Aorta (tissue), 5 donors: ENCODE results near the gene CATSPER3. TPM values are rescaled to one million over a fixed set of nuclear protein-coding genes. Genes with fewer than 3 reads are reported as not detected.

Experiments
- ATAC-seq: fragments of 200-7000 bp; cut with Tn5 transposase; one replicate; pipeline ENCODE4 v1.9.1; 2022; ENCODE audit warnings: moderate library complexity; ENCODE audit not compliant: low FRiP score
- DNase-seq, 2 donors: peaks; one replicate each; pipeline ENCODE4 v3.0.0-alpha.2; 2020
- H3K27ac ChIP-seq, 2 donors: one replicate each; pipeline ENCODE4 v1.5.1; 2013; ENCODE audit warnings: low read length in 2 of 2, mild to moderate bottlenecking in 2 of 2, moderate library complexity in 2 of 2, control low read depth in 1 of 2, inconsistent platforms in 1 of 2, low read depth in 1 of 2
- H3K27me3 ChIP-seq, 2 donors: one replicate each; pipeline ENCODE4 v1.6.1; 2013; ENCODE audit warnings: control low read depth in 1 of 2, low read length in 1 of 2, mild to moderate bottlenecking in 1 of 2, moderate library complexity in 1 of 2; ENCODE audit not compliant: insufficient read depth in 2 of 2, control insufficient read depth in 1 of 2
- H3K36me3 ChIP-seq, 2 donors: one replicate each; pipeline ENCODE4 v1.6.1; 2013; ENCODE audit warnings: control low read depth in 1 of 2, low read length in 1 of 2, mild to moderate bottlenecking in 1 of 2; ENCODE audit not compliant: insufficient read depth in 2 of 2, control insufficient read depth in 1 of 2
- H3K4me1 ChIP-seq, 2 donors: one replicate each; pipeline ENCODE4 v1.6.1; 2013; ENCODE audit warnings: low read length in 2 of 2, control low read depth in 1 of 2, mild to moderate bottlenecking in 1 of 2, moderate library complexity in 1 of 2; ENCODE audit not compliant: insufficient read depth in 2 of 2, control insufficient read depth in 1 of 2
- H3K4me3 ChIP-seq, 2 donors: one replicate each; pipeline ENCODE4 v1.5.1; 2013; ENCODE audit warnings: low read length in 2 of 2, control low read depth in 1 of 2, mild to moderate bottlenecking in 1 of 2
- H3K9me3 ChIP-seq: one replicate; pipeline ENCODE4 v1.6.1; 2013; ENCODE audit warnings: mild to moderate bottlenecking, low read length; ENCODE audit not compliant: control insufficient read depth
- WGBS, 2 donors: extraction: QIAGEN DNeasy Blood & Tissue Kit; methylation state at CpG; one replicate each; pipeline ENCODE4 v1.1.7; 2013; 5-methylcytosine and 5-hydroxymethylcytosine counted together
- intact Hi-C, 2 donors: fragments of 100-400 bp; cut with DNase I; formaldehyde crosslinking; loops; one replicate each; pipeline versions ENCODE4 v1.14.2 to v1.15.0; 2022
- polyA plus RNA-seq, 2 donors: library from polyadenylated mRNA; stranded (reverse); fragments of 200-250 nt; gene quantifications; one replicate each; pipeline ENCODE4 v1.2.3, GENCODE V29; 2013
- total RNA-seq, 2 donors: library from RNA; stranded (reverse); fragmentation: NEBNext Ultra II Directional; extraction: Animal tissue kit (Norgen Biotek cat#: 25700); gene quantifications; one replicate each; pipeline ENCODE4 v1.2.1, GENCODE V29; 2021
- donor health status: healthy with polysubstance abuse.
- donor health status: Bipolar disorder and iron deficiency.
- donor health status: DM: no; HTN: no; CAD: no.
- donor health status: DM: no; HTN: no; CAD: no.
- donor health status: DM: yes; HTN: yes; CAD: no.

The CATSPER3 gene
- total and polyA plus RNA-seq, 4 donors, result 0.29 to 1.3 (median 0.63) TPM

GRCh38 chr5:135033901-135034235 is 66.2 kb downstream of the CATSPER3 start, which contains the start of gene PITX1:
Gene PITX1, minus strand, starts transcription at chr5:135034228. Its CDS starts 347 bp downstream, at chr5:135033881.
- Histone ChIP-seq H3K4me1 (no peaks in the 10 kb centered on the region), H3K9me3 (no peaks in the 10 kb centered on the region), H3K27me3 (no peaks in the 10 kb centered on the region), H3K36me3 (no peaks in the 10 kb centered on the region), H3K4me3 (peak within 1 kb of the TSS; percentile 50 to 53), H3K27ac (no peak within 1 kb of the TSS)
- intact Hi-C loops, result no loop called here
- ATAC-seq (no peak), DNase-seq (no peak)
- 0 to 1% methylated on average over 7 to 49 of the region's 49 CpGs for WGBS, 2 donors

GRCh38 chr5:135034236-135034962 is 66.7 kb downstream of the CATSPER3 start:
- Histone ChIP-seq H3K36me3 (no peaks in the 10 kb centered on the region), H3K4me3 (peak overlapping the region; percentile 50 to 53), H3K27me3 (no peaks in the 10 kb centered on the region), H3K27ac (no peak overlapping the region), H3K9me3 (no peaks in the 10 kb centered on the region), H3K4me1 (no peaks in the 10 kb centered on the region)
- intact Hi-C loops, result no loop called here
- no peak for ATAC-seq
- WGBS, 2 donors, result 31 to 42% methylated on average over 41 to 63 of the region's 65 CpGs
- peak in 1 of 2 donors; percentile 83 for DNase-seq

GRCh38 chr5:135034963-135035677 is 67.4 kb downstream of the CATSPER3 start:
- Histone ChIP-seq H3K36me3 (no peaks in the 10 kb centered on the region), H3K27me3 (no peaks in the 10 kb centered on the region), H3K9me3 (no peaks in the 10 kb centered on the region), H3K4me1 (no peaks in the 10 kb centered on the region), H3K4me3 (no peak overlapping the region), H3K27ac (no peak overlapping the region)
- intact Hi-C loops, result no loop called here
- ATAC-seq, result no peak
- 89% methylated on average over 13 to 14 of the region's 14 CpGs for WGBS, 2 donors
- DNase-seq, result peak in 1 of 2 donors; percentile 69

DNA sequence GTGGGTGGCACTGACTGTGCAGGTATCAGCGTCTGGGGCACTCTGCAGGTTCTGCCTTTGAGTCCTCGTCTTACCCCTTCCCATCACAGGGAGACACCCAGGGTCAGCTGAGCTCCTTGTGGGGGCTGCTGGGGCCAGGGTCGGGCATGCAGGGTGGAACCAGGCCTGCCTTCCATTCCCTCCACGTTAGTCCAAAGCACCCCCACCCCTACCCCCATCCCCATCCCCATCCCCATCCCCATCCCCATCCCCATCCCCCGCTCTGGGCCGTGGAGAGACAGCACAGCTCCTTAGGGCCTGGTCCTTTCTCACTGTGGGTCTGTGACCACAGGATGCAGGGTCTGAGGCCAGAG is 67.9 kb downstream of the CATSPER3 start:
- DNase-seq (peak in 1 of 2 donors; percentile 30), ATAC-seq (no peak)
- Histone ChIP-seq H3K36me3 (no peaks in the 10 kb centered on the region), H3K27ac (no peak overlapping the region), H3K27me3 (no peaks in the 10 kb centered on the region), H3K4me1 (no peaks in the 10 kb centered on the region), H3K9me3 (no peaks in the 10 kb centered on the region), H3K4me3 (no peak overlapping the region)
- intact Hi-C loops, result no loop called here
- WGBS, 2 donors, result 86 to 96% methylated on average over 6 of the region's 6 CpGs

DNA sequence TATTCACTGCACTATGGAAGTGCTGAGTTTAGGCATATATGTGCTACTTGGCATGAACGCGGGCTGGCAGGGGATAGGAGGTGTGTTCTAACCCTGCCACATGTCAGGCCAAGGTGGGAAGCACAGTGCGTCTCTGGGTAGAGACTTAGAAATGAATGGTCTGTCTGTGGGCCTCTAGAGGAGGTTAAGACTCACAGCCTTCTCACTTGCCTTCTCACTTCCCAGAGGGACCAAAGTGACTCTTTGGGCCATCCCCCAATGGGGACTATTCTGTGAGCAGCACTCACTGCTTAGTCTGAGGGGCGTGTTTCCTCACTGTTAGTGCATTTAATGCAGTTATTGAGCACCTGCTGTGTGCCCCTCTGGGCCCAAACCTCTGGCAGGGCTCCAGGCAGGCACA is 68.7 kb downstream of the CATSPER3 start:
- Histone ChIP-seq H3K9me3 (no peaks in the 10 kb centered on the region), H3K4me3 (no peak overlapping the region), H3K27me3 (no peaks in the 10 kb centered on the region), H3K36me3 (no peaks in the 10 kb centered on the region), H3K27ac (no peak overlapping the region), H3K4me1 (no peaks in the 10 kb centered on the region)
- intact Hi-C loops, result no loop called here
- peak in 1 of 2 donors; percentile 22 for DNase-seq
- 93 to 96% methylated on average over 4 of the region's 4 CpGs for WGBS, 2 donors
- ATAC-seq, result no peak

- DNase-seq (peak in 1 of 2 donors; percentile 31), ATAC-seq (no peak)
- no peaks in the 10 kb centered on the region for H3K36me3 ChIP-seq
- H3K27me3 ChIP-seq, result no peaks in the 10 kb centered on the region
- no peak overlapping the region for H3K27ac ChIP-seq
- H3K4me1 ChIP-seq, result no peaks in the 10 kb centered on the region
- H3K9me3 ChIP-seq, result no peaks in the 10 kb centered on the region
- intact Hi-C loops, result no loop called here
- WGBS, 2 donors, result 52 to 59% methylated on average over 11 of the region's 11 CpGs
- no peak overlapping the region for H3K4me3 ChIP-seq
These were observed 70.0 kb downstream of the CATSPER3 start for GRCh38 chr5:135037519-135038204.

GRCh38 chr5:135038205-135038812 is 70.6 kb downstream of the CATSPER3 start:
- 36 to 40% methylated on average over 20 of the region's 20 CpGs for WGBS, 2 donors
- intact Hi-C loops, result no loop called here
- no peaks in the 10 kb centered on the region for H3K4me1 ChIP-seq
- DNase-seq, result peak in 1 of 2 donors; percentile 30
- H3K9me3 ChIP-seq, result no peaks in the 10 kb centered on the region
- H3K4me3 ChIP-seq, result no peak overlapping the region
- ATAC-seq, result no peak
- no peak overlapping the region for H3K27ac ChIP-seq
- no peaks in the 10 kb centered on the region for H3K27me3 ChIP-seq
- no peaks in the 10 kb centered on the region for H3K36me3 ChIP-seq

DNA sequence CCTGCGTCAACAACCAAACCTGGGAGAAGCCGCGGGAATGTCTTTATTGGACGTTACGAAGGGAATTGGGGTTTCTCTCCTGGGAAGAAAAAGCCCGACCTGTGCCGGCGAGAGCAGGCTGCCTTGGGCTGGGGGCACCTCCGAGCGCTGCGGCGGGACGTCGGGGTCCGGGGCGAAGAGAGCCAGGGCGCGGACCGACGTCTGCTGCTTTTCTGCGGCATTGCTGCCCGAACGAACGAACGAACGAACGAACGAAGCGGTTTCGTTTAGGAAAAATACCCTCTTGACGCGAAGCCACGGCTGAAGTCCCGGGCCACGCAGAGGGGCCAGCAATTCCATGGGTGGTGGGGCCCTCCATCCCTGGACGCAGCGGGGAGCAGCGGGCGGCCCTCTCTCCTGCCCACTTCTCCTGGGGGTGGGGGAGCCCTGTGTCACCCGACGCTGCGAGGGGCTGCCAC is 71.1 kb downstream of the CATSPER3 start:
- intact Hi-C loops, result no loop called here
- H3K9me3 ChIP-seq, result no peaks in the 10 kb centered on the region
- H3K4me1 ChIP-seq, result no peaks in the 10 kb centered on the region
- no peak overlapping the region for H3K27ac ChIP-seq
- no peaks in the 10 kb centered on the region for H3K36me3 ChIP-seq
- DNase-seq (peak in 1 of 2 donors; percentile 75), ATAC-seq (no peak)
- 7 to 9% methylated on average over 41 to 42 of the region's 42 CpGs for WGBS, 2 donors
- no peaks in the 10 kb centered on the region for H3K27me3 ChIP-seq
- no peak overlapping the region for H3K4me3 ChIP-seq
